A549 (cell line): Measurements from ENCODE around the gene ATP1B4. TPM values are rescaled to one million over a fixed set of nuclear protein-coding genes. Genes with fewer than 3 reads are reported as not detected.

Experiments
- ATAC-seq, 2 experiments: fragments of 200-7000 bp in 1 of 2; fragments of >200 bp in 1 of 2; cut with Nextera tagmentation in 1 of 2; cut with Tn5 transposase in 1 of 2; 3 replicates each; pipeline versions ENCODE4 v1.8.0 to v1.9.1; 2018 to 2020; ENCODE audit warnings: mild to moderate bottlenecking in 1 of 2, moderate library complexity in 1 of 2
- CTCF ChIA-PET: fragments of 300-600 bp; sonication (Branson Sonifier 250); formaldehyde crosslinking; extraction: SDS; loops from one replicate; lab custom pipeline; 2021; ENCODE audit warnings: antibody characterized with exemption, inconsistent platforms; lab: Yijun Ruan, JAX
- POLR2A ChIA-PET: fragments of 350-600 bp; formaldehyde crosslinking; extraction: SDS; loops from one replicate; lab custom pipeline; 2021; ENCODE audit warnings: antibody characterized with exemption, inconsistent platforms; lab: Yijun Ruan, JAX
- DNase-seq, 2 experiments: peaks; one replicate each; pipeline versions ENCODE4 v3.0.0 to v3.0.0-alpha.2; 2011 to 2016; ENCODE audit warnings: low read depth in 1 of 2, low spot score in 1 of 2
- FAIRE-seq: peaks from 2 replicates; lab custom pipeline; 2011; peaks lifted over from hg19 to GRCh38; lab: Jason Lieb, UNC
- H3K27ac ChIP-seq, 2 experiments: fragments of >200 bp; sonication (Bioruptor Twin); formaldehyde crosslinking; 3 replicates each; pipeline ENCODE4 v1.5.1; 2016 to 2017
- H3K4me1 ChIP-seq: fragments of >200 bp; sonication (Bioruptor Twin); formaldehyde crosslinking; 3 replicates; pipeline ENCODE4 v1.6.1; 2016
- H3K4me2 ChIP-seq: fragments of >200 bp; sonication (Bioruptor Twin); formaldehyde crosslinking; 3 replicates; pipeline ENCODE4 v1.6.1; 2016
- H3K4me3 ChIP-seq: fragments of >200 bp; sonication (Bioruptor Twin); formaldehyde crosslinking; 3 replicates; pipeline ENCODE4 v1.5.1; 2016
- H3K9me3 ChIP-seq: fragments of >200 bp; sonication (Bioruptor Twin); formaldehyde crosslinking; 3 replicates; pipeline ENCODE4 v1.6.1; 2016
- CHD4 ChIP-seq: fragments of 200-600 bp; sonication (generic); IDR thresholded peaks from 2 replicates; pipeline ENCODE4 v1.6.1; 2016; ENCODE audit warnings: antibody characterized with exemption, mild to moderate bottlenecking, borderline replicate concordance
- ESRRA ChIP-seq: fragments of 150-350 bp; IDR thresholded peaks from 2 replicates; pipeline ENCODE4 v1.6.1; 2014; ENCODE audit warnings: mild to moderate bottlenecking, low read length, borderline replicate concordance
- FOSL2 ChIP-seq, 2 experiments: fragments of 450-650 bp in 1 of 2; fragments of >200 bp in 1 of 2; sonication (Bioruptor Twin) in 1 of 2; formaldehyde crosslinking; IDR thresholded peaks; 2 replicates each; pipeline versions ENCODE4 v1.5.0 to v1.6.1; 2016 to 2020; ENCODE audit warnings: mild to moderate bottlenecking in 1 of 2, moderate library complexity in 1 of 2
- GATA3 ChIP-seq: IDR thresholded peaks from 2 replicates; pipeline ENCODE4 v1.6.1; 2012; ENCODE audit warnings: borderline replicate concordance
- HDAC2 ChIP-seq: fragments of 200-600 bp; sonication (generic); IDR thresholded peaks from 2 replicates; pipeline ENCODE4 v1.6.1; 2016
- HOXA7 ChIP-seq: fragments of 250-450 bp; sonication (Bioruptor Pico); IDR thresholded peaks from 2 replicates; pipeline ENCODE4 v1.5.0; 2020; ENCODE audit warnings: mild to moderate bottlenecking, moderate library complexity
- JUNB ChIP-seq: fragments of >200 bp; sonication (Bioruptor Twin); formaldehyde crosslinking; IDR thresholded peaks from 2 replicates; pipeline ENCODE4 v1.6.1; 2016
- KDM1A ChIP-seq: fragments of 200-600 bp; sonication (generic); IDR thresholded peaks from 2 replicates; pipeline ENCODE4 v1.6.1; 2016; ENCODE audit warnings: low read depth, mild to moderate bottlenecking
- KDM5A ChIP-seq: fragments of 200-600 bp; sonication (generic); IDR thresholded peaks from 2 replicates; pipeline ENCODE4 v1.6.1; 2016; ENCODE audit warnings: antibody characterized with exemption, mild to moderate bottlenecking
- MAFK ChIP-seq: fragments of 450-650 bp; IDR thresholded peaks from 2 replicates; pipeline ENCODE4 v1.6.1; 2014; ENCODE audit not compliant: partially characterized antibody
- PHF8 ChIP-seq: fragments of 200-600 bp; sonication (generic); IDR thresholded peaks from 2 replicates; pipeline ENCODE4 v1.6.1; 2016; ENCODE audit warnings: low read depth, mild to moderate bottlenecking, antibody characterized with exemption, moderate library complexity, borderline replicate concordance
- RAD21 ChIP-seq, 2 experiments: fragments of >200 bp in 1 of 2; sonication (Bioruptor Twin) in 1 of 2; formaldehyde crosslinking in 1 of 2; IDR thresholded peaks in 1 of 2; conservative IDR thresholded peaks in 1 of 2; 2 replicates in 1 of 2; 3 replicates in 1 of 2; pipeline ENCODE4 v1.6.1; 2012 to 2018; ENCODE audit warnings: inconsistent platforms in 1 of 2
- SMC3 ChIP-seq: fragments of >200 bp; sonication (Bioruptor Twin); formaldehyde crosslinking; IDR thresholded peaks from 3 replicates; pipeline ENCODE4 v1.6.1; 2018; ENCODE audit warnings: inconsistent platforms
- TFCP2L1 ChIP-seq: fragments of 250-450 bp; sonication (Bioruptor Pico); IDR thresholded peaks from 2 replicates; pipeline ENCODE4 v1.5.0; 2021; ENCODE audit warnings: mild to moderate bottlenecking
- TP53 ChIP-seq: fragments of 250-450 bp; sonication (Bioruptor Pico); IDR thresholded peaks from 2 replicates; pipeline ENCODE4 v1.5.0; 2021; ENCODE audit warnings: mild to moderate bottlenecking, moderate library complexity
- ZC3H11A ChIP-seq: fragments of 450-650 bp; IDR thresholded peaks from 2 replicates; pipeline ENCODE4 v1.6.1; 2014; ENCODE audit warnings: antibody characterized with exemption, mild to moderate bottlenecking
- ZNF302 ChIP-seq: fragments of 250-450 bp; sonication (Bioruptor Pico); IDR thresholded peaks from 2 replicates; pipeline ENCODE4 v1.9.0; 2021; ENCODE audit warnings: inconsistent platforms, mild to moderate bottlenecking, moderate library complexity
- ZSCAN20 ChIP-seq: fragments of 250-450 bp; sonication (Bioruptor Pico); IDR thresholded peaks from 2 replicates; pipeline ENCODE4 v1.8.0; 2022; ENCODE audit warnings: mild to moderate bottlenecking, moderate library complexity
- WGBS: methylation state at CpG from one replicate; pipeline ENCODE4 v1.1.6; 2017; ENCODE audit errors: missing lambda C conversion rate; 5-methylcytosine and 5-hydroxymethylcytosine counted together
- polyA plus RNA-seq, 4 experiments: library from polyadenylated mRNA; depleted of rRNA in 3 of 4; stranded (reverse); fragments of >200 nt; fragmentation: RNase III in 1 of 4; extraction: RNeasy Plus Mini Kit Qiagen cat#74134 plus additional on column Dnase treatment in 1 of 4; gene quantifications; 2 replicates in 3 of 4; 3 replicates in 1 of 4; pipeline ENCODE4 v1.2.3, GENCODE V29; 2011 to 2017
- TF ChIP-seq, protein P1 (sequence below): fragments of 150-350 bp; IDR thresholded peaks from 2 replicates; pipeline ENCODE4 v1.6.1; 2014; ENCODE audit warnings: low read depth, mild to moderate bottlenecking, low read length
- TF ChIP-seq, protein P2 (sequence below): IDR thresholded peaks from 2 replicates; pipeline ENCODE4 v1.6.1; 2012
- TF ChIP-seq, protein P3 (sequence below): fragments of 250-450 bp; sonication (Bioruptor Pico); IDR thresholded peaks from 2 replicates; pipeline ENCODE4 v1.5.0; 2020; ENCODE audit warnings: low read depth, mild to moderate bottlenecking, moderate library complexity
- TF ChIP-seq, protein P4 (sequence below): fragments of >200 bp; sonication (Bioruptor Twin); formaldehyde crosslinking; IDR thresholded peaks from 3 replicates; pipeline ENCODE4 v1.5.1; 2016
- TF ChIP-seq, protein P5 (sequence below): fragments of 450-650 bp; IDR thresholded peaks from 2 replicates; pipeline ENCODE4 v1.6.1; 2014; ENCODE audit warnings: antibody characterized with exemption
- TF ChIP-seq, protein P6 (sequence below): IDR thresholded peaks from 2 replicates; pipeline ENCODE4 v1.6.1; 2012

ATP1B4 gene
- polyA plus RNA-seq, 2 of the 4 experiments (the other 2 are of a cell fraction): not detected

DNA sequence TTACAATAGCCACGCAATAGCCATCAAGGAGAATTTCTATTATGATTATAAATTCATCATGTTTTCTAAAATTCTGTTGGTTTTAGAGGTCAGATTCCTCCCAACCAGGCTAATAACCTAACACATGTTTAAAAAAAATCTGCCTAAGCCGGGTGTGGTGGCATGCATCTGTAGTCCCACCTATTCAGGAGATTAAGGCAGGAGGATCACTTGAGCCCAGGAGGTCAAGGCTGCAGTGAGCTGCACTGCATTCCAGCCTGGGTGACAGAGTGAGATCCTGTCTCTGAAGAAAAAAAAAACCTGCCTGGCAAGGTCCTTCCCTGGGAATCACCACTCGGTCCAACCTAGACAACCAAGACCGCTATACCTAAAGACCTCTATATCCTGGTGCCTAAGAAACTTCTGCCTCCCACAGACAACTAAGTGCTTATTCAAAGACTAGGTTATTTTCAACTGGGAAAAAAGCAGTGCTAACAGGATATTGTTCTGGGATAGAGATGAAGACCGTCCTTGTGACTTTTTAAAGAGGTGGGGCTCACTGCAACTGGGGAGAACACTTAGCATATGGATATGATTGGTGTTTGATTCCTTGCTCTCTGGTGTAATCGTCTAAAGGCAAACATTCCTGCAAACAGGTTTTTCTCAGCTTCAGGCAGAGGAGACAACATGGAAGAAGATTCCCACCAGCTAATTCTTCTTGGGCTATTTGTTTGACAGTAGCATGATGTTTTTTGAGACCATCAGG, 18.2 kb downstream of the ATP1B4 start:
- Histone ChIP-seq H3K4me2 (no peak overlapping the region), H3K4me1 (no peaks in the 10 kb centered on the region), H3K27ac (no peak overlapping the region), H3K9me3 (no peaks in the 10 kb centered on the region), H3K4me3 (no peak overlapping the region)
- FAIRE-seq (no peak), DNase-seq (no peak), ATAC-seq (no peak)
- WGBS: 11% methylated on average over 6 of the region's 6 CpGs
- TF ChIP-seq, protein P1, sequence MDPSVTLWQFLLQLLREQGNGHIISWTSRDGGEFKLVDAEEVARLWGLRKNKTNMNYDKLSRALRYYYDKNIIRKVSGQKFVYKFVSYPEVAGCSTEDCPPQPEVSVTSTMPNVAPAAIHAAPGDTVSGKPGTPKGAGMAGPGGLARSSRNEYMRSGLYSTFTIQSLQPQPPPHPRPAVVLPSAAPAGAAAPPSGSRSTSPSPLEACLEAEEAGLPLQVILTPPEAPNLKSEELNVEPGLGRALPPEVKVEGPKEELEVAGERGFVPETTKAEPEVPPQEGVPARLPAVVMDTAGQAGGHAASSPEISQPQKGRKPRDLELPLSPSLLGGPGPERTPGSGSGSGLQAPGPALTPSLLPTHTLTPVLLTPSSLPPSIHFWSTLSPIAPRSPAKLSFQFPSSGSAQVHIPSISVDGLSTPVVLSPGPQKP: no peak
- TF ChIP-seq, protein P2, sequence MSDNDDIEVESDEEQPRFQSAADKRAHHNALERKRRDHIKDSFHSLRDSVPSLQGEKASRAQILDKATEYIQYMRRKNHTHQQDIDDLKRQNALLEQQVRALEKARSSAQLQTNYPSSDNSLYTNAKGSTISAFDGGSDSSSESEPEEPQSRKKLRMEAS: no peak
- TF ChIP-seq, protein P3, sequence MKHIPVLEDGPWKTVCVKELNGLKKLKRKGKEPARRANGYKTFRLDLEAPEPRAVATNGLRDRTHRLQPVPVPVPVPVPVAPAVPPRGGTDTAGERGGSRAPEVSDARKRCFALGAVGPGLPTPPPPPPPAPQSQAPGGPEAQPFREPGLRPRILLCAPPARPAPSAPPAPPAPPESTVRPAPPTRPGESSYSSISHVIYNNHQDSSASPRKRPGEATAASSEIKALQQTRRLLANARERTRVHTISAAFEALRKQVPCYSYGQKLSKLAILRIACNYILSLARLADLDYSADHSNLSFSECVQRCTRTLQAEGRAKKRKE (CRISPR knock-in tag): no peak
- TF ChIP-seq TFCP2L1 (CRISPR knock-in tag) (no peak), PHF8 (no peak), ZNF302 (CRISPR knock-in tag) (no peak), MAFK (no peak), ZC3H11A (no peak), ZSCAN20 (CRISPR knock-in tag) (no peak), TP53 (no peak), SMC3 (no peak), KDM5A (no peak)
- TF ChIP-seq, protein P4, sequence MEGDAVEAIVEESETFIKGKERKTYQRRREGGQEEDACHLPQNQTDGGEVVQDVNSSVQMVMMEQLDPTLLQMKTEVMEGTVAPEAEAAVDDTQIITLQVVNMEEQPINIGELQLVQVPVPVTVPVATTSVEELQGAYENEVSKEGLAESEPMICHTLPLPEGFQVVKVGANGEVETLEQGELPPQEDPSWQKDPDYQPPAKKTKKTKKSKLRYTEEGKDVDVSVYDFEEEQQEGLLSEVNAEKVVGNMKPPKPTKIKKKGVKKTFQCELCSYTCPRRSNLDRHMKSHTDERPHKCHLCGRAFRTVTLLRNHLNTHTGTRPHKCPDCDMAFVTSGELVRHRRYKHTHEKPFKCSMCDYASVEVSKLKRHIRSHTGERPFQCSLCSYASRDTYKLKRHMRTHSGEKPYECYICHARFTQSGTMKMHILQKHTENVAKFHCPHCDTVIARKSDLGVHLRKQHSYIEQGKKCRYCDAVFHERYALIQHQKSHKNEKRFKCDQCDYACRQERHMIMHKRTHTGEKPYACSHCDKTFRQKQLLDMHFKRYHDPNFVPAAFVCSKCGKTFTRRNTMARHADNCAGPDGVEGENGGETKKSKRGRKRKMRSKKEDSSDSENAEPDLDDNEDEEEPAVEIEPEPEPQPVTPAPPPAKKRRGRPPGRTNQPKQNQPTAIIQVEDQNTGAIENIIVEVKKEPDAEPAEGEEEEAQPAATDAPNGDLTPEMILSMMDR: no peak
- TF ChIP-seq, protein P5, sequence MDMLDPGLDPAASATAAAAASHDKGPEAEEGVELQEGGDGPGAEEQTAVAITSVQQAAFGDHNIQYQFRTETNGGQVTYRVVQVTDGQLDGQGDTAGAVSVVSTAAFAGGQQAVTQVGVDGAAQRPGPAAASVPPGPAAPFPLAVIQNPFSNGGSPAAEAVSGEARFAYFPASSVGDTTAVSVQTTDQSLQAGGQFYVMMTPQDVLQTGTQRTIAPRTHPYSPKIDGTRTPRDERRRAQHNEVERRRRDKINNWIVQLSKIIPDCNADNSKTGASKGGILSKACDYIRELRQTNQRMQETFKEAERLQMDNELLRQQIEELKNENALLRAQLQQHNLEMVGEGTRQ: no peak
- CTCF ChIA-PET: interaction anchor here (1.1 to 1.5 kb wide), 2 partner anchors 9 to 61 kb away, joined by 3 to 4 read pairs; no protein-coding TSS in a partner anchor
- POLR2A ChIA-PET: no interaction called here

DNA sequence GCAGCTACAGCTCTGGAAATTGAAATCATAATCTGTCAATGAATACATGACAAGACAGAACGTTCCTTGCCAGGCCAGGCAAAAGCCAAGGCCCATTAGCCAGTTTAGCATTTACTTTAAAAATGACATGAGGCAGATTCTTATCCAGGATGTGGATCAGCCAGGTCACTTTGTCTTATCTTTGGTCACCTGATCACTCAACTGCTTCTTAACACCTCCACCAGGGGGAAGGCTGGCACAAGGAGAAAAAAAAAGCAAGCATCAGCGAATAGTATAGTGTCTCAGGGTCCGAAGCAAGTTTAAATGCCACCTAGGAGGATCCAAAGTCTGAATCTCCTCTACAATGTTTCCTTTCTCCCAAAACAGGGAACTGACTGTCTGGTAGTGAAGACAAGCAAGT, 18.8 kb downstream of the ATP1B4 start:
- Histone ChIP-seq H3K4me2 (no peak overlapping the region), H3K27ac (no peak overlapping the region), H3K4me1 (no peaks in the 10 kb centered on the region), H3K9me3 (no peaks in the 10 kb centered on the region), H3K4me3 (no peak overlapping the region)
- 1% methylated on average over 3 of the region's 3 CpGs for WGBS
- TF ChIP-seq, protein P4: peak; percentile 26; the same call in 1 of the 3 replicates
- TF ChIP-seq, protein P5: 0 out of 2 replicates have a peak, but pooled peaks have one; percentile 28
- TF ChIP-seq GATA3: no peak
- TF ChIP-seq JUNB: no peak
- no peak for TF ChIP-seq CHD4
- TF ChIP-seq MAFK: peak; percentile 75
- TF ChIP-seq HDAC2: no peak
- TF ChIP-seq, protein P6, sequence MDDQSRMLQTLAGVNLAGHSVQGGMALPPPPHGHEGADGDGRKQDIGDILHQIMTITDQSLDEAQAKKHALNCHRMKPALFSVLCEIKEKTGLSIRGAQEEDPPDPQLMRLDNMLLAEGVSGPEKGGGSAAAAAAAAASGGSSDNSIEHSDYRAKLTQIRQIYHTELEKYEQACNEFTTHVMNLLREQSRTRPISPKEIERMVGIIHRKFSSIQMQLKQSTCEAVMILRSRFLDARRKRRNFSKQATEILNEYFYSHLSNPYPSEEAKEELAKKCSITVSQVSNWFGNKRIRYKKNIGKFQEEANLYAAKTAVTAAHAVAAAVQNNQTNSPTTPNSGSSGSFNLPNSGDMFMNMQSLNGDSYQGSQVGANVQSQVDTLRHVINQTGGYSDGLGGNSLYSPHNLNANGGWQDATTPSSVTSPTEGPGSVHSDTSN: no peak
- no peak for TF ChIP-seq KDM1A
- peak; percentile 25; the same call in 2 of the 3 replicates for TF ChIP-seq SMC3
- TF ChIP-seq HOXA7: no peak
- no peak for TF ChIP-seq FOSL2 (IDR thresholded peaks at IDR 0.05)
- no peak for TF ChIP-seq FOSL2 (CRISPR knock-in tag; IDR thresholded peaks at IDR 0.05)
- TF ChIP-seq ESRRA: no peak
- peak; percentile 41 to 56; a peak in 4 of 5 replicates for TF ChIP-seq RAD21 (conservative IDR thresholded peaks at IDR 0.05 in 1 of 2, IDR thresholded peaks at IDR 0.05 in 1 of 2)
- FAIRE-seq: peak; percentile 90
- ATAC-seq: peak; percentile 76 to 81; a peak in 4 of 6 replicates
- CTCF ChIA-PET: interaction anchor here (0.8 to 1.6 kb wide), 7 partner anchors 10 to 389 kb away, joined by 3 to 4 read pairs (median 3); no protein-coding TSS in a partner anchor
- peak; percentile 14 to 42 for DNase-seq
- POLR2A ChIA-PET: no interaction called here
